ENCODE results near the gene IGFALS. TPM values are rescaled to one million over a fixed set of nuclear protein-coding genes. Genes with fewer than 3 reads are reported as not detected.

Gene IGFALS
- polyA plus RNA-seq, 3 donors: 1.4 to 4.0 (median 2.1) TPM

DNA sequence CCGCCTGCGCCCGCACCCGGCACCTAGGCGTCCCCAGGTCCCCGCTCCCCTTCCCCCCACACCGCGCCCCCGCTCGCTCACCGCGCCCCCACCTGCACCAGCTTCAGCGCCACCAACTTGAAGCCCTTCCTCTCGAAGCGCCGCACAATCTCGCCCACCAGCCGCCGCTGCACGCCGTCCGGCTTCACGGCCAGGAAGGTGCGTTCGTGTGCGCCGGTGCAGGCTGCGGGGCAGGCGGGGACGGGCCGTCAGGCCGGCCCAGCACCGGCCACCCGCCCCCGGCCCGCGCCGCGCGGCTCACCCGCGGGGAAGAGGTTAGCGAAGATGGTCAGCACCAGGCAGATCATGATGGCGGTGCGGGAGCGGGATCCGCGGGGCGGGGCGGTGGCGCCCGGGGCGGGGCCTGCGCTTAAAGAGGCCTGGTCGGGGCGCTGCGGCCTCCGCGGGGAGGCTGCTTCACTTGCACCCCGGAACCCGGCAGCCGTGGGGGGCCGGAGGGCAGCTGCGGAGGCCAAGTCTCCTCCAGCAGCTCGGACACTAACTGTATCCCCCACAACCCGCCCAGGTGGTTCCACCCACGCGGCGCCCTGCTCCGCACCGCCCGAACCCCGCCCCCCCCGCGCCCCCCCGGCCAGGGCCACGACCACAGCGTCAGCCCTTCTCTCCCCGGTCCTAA is 22.2 kb downstream of the IGFALS start, which contains the start of gene NME3:
TSS of gene NME3 (minus strand) at position 356 of the 676 bp plus-strand sequence. CDS start at position 347, 9 bp downstream.
- DNase-seq (ENCODE audit: extremely low read depth in 1 of 11, low read depth in 9 of 11, low spot score in 4 of 11): no peak

GRCh38 chr16:1770328-1771187 is 22.9 kb downstream of the IGFALS start:
- DNase-seq (ENCODE audit: extremely low read depth in 1 of 11, low read depth in 9 of 11, low spot score in 4 of 11): no peak

DNA sequence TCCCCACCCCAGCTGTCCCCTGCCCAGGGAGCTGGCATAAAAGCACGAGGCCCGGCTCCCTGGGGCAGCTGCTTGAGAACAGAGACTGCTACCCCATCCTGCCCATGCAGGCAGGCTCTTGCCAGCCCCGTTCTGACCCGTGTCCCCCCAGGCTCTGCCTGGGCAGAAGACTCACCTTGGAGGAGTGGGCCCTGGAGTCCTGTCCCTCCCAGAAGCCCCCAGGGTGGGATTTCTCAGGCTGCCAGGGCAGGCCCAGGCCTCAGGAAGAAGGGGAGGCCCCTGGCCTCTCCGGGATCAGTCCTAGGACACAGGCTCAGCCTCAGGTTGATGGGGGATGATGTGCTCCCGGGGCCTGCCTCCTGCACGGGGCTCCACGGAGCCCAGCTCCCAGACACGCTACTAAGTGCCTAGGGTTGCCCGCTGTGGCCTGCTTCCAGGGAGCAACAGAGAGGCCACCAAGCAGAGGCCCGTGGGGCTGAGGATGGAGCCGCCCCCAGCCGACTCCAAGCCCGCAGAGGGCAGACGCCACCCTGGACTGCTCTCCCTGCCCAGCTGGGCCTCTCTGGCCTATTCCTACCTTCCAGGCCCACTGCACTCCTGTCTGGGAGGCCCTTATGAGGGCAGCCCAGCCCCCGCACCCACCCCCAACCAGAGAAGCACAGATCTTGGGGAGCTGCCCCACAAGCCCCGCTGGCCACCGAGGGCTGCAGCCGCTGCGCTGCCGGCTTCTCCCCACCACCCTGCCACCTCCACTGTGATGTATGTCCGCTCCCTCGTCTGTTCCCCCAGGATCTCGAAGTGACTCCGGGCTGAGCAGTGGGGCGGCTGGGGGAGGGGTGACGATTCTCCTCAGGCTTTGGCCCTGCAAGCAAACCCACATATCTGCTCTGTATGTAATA is 23.9 kb downstream of the IGFALS start:
- no peak for DNase-seq (ENCODE audit: extremely low read depth in 1 of 11, low read depth in 9 of 11, low spot score in 4 of 11)

GRCh38 chr16:1768767-1769401 is 24.6 kb downstream of the IGFALS start:
- DNase-seq (ENCODE audit: extremely low read depth in 1 of 11, low read depth in 9 of 11, low spot score in 4 of 11): no peak

GRCh38 chr16:1768061-1768766 is 25.3 kb downstream of the IGFALS start:
- no peak for DNase-seq (ENCODE audit: extremely low read depth in 1 of 11, low read depth in 9 of 11, low spot score in 4 of 11)

DNA sequence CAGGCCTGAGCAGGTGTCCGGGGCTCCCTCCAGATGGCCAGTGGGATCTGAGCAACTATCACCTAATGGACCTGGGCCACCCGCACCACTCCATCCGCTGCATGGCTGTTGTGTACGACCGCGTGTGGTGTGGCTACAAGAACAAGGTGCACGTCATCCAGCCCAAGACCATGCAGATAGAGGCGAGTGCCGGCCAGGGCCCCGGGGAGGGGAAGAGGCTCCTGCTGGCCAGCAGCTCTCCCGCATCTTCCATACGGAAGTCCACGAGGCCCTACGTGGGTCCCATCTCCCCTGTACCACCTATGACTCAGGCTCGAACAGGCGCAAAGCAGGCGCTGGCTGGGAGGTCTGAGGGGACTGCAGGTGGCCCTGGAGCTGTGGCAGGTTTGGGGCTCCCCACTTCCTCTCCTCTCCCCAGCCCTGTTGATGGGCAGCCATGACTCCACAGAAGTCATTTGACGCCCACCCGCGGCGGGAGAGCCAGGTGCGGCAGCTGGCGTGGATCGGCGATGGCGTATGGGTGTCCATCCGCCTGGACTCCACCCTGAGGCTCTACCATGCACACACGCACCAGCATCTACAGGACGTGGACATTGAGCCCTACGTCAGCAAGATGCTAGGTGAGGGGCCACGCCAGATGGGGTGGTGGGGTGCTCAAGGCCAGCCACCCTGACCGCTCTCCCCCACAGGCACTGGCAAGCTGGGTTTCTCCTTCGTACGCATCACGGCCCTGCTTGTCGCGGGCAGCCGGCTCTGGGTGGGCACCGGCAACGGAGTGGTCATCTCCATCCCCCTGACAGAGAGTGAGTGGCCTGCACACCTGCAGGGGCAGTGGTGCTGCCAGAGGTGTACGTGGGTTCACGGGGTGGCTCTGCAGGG is 26.1 kb downstream of the IGFALS start:
- no peak for DNase-seq (ENCODE audit: extremely low read depth in 1 of 11, low read depth in 9 of 11, low spot score in 4 of 11)

- no peak for DNase-seq (ENCODE audit: extremely low read depth in 1 of 11, low read depth in 9 of 11, low spot score in 4 of 11)
Measured at GRCh38 chr16:1766701-1767100, 26.8 kb downstream of the IGFALS start.

DNA sequence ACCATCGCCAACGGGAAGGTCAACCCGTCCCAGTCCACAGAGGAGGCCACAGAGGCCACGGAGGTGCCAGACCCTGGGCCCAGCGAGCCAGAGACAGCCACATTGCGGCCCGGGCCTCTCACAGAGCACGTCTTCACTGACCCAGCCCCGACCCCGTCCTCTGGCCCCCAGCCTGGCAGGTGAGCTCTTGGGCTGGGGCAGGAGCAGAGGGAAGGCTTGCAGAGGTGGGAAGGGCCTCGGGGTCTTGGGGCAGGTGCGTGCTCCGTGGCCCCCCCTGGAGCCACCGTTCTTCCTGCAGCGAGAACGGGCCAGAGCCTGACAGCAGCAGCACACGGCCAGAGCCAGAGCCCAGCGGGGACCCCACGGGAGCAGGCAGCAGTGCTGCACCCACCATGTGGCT is 27.3 kb downstream of the IGFALS start:
- no peak for DNase-seq (ENCODE audit: extremely low read depth in 1 of 11, low read depth in 9 of 11, low spot score in 4 of 11)

DNA sequence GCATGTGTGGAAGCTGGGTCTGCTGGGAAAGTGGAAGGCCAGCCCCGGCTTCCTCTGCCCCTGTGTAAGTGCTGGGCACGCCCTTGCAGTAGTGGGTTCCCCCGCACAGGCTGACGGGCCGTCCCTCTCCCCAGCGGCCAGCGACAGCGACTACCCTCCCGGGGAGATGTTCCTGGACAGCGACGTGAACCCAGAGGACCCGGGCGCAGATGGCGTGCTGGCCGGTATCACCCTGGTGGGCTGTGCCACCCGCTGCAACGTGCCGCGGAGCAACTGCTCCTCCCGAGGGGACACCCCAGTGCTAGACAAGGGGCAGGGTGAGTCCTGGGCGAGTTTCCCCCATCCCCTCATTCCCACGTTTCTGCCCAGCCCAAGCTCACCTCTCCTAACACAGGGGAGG is 27.7 kb downstream of the IGFALS start:
- no peak for DNase-seq (ENCODE audit: extremely low read depth in 1 of 11, low read depth in 9 of 11, low spot score in 4 of 11)

DNA sequence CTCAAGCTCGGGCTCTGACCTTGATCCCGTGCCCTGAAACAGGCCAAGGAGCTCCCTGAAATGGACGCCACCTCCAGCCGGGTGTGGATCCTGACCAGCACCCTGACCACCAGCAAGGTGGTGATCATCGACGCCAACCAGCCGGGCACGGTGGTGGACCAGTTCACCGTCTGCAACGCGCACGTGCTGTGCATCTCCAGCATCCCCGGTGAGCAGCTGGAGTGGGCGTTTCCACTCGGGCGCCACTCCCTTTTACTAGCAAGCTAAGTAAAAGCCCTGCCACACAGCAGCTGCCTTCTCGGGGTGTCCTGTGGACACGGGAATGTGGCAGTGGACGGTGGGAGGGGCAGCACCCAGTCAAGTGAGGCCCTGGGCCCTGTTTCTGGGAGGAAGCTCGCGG is 28.5 kb downstream of the IGFALS start:
- DNase-seq (ENCODE audit: extremely low read depth in 1 of 11, low read depth in 9 of 11, low spot score in 4 of 11): no peak

DNA sequence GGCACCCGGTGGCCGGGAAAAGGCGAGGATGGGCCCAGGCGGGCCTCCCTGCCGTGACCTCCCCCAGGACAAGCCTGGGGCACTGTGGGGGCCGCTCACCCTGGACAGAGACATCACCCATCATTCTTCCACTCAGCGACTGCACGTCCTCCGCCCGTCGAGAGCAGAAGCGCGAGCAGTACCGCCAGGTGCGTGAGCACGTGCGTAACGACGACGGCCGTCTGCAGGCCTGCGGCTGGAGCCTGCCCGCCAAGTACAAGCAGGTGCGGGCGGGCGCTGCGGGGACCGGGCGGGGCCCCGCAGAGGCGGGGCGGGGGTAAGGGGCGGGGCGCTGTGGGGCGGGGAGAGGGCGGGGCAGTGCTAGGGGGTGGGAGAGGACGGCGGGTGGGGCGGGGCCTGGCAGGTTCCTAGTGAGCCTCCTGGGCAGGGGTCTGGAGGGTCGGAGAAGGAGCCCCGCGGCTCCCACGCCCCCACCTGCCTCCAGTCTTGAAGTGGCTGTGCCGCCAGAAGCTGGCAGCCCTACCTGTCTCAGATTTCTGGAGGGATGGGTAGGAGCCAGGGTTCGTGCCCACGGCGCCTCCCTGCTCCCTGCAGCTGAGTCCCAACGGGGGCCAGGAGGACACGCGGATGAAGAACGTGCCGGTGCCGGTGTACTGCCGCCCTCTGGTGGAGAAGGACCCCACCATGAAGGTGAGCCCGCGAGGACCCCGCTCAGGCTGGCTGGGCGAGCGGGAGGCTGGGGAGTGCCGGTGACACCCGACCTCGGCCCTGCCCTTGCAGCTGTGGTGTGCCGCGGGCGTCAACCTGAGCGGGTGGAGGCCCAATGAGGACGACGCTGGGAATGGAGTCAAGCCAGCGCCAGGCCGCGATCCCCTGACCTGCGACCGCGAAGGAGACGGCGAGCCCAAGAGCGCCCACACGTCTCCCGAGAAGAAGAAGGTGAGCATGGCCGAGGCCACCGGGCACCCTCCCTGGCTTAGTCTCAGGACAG is 29.7 kb downstream of the IGFALS start:
- DNase-seq (ENCODE audit: extremely low read depth in 1 of 11, low read depth in 9 of 11, low spot score in 4 of 11): peak in 1 of 11 donors; percentile 50

- no peak for DNase-seq (ENCODE audit: extremely low read depth in 1 of 11, low read depth in 9 of 11, low spot score in 4 of 11)
Measured at GRCh38 chr16:1762879-1763520, 30.5 kb downstream of the IGFALS start.

GRCh38 chr16:1762196-1762878 is 31.2 kb downstream of the IGFALS start:
- no peak for DNase-seq (ENCODE audit: extremely low read depth in 1 of 11, low read depth in 9 of 11, low spot score in 4 of 11)

DNA sequence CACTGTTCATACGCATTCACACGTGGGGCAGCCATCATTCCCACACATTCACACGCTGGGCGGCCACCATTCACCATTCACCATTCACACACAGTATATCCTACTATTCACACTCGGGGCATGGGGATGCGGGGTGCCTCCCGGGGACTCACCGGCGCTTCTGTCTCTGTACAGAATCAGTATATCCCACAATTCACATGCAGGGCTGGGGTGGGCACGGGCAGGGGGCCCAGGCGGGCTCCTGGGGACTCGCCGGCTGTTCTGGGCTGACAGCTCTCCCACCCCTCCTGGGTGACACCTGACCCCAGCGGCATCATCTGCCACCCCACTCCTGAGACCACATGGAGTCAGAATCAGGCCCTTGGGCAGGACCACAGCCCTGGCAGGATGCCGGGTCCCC is 31.8 kb downstream of the IGFALS start:
- DNase-seq (ENCODE audit: extremely low read depth in 1 of 11, low read depth in 9 of 11, low spot score in 4 of 11): no peak

- DNase-seq (ENCODE audit: extremely low read depth in 1 of 11, low read depth in 9 of 11, low spot score in 4 of 11): no peak
Measured at GRCh38 chr16:1760911-1761310, 32.6 kb downstream of the IGFALS start.
